Omental fat pad (tissue), 4 donors: ENCODE measurements around the gene FOXI1. TPM values are rescaled to one million over a fixed set of nuclear protein-coding genes. Genes with fewer than 3 reads are reported as not detected.

Source experiments
- ATAC-seq: fragments of 150-250 bp; one replicate; pipeline ENCODE4 v1.9.1; 2016; ENCODE audit warnings: mild to moderate bottlenecking, moderate library complexity; ENCODE audit not compliant: low FRiP score
- DNase-seq: peaks from one replicate; pipeline ENCODE4 v3.0.0-alpha.2; 2019; ENCODE audit warnings: low spot score
- CTCF ChIP-seq, 3 donors: fragments of 450-650 bp; IDR thresholded peaks; one replicate each; pipeline ENCODE4 v1.5.1; 2016 to 2017; ENCODE audit warnings: antibody characterized with exemption in 3 of 3, mild to moderate bottlenecking in 3 of 3, moderate library complexity in 2 of 3
- total RNA-seq, 4 donors: library from RNA; depleted of rRNA; stranded (reverse); fragments of >200 nt; gene quantifications; one replicate each; pipeline ENCODE4 v1.1.0, GENCODE V29; 2016

FOXI1 gene
- total RNA-seq, 4 donors from 2014 or later = not detected

- TF ChIP-seq CTCF (IDR thresholded peaks at IDR 0.05) = no peak
- ATAC-seq = no peak
- no peak for DNase-seq
Measured at GRCh38 chr5:170143710-170144109, 38.0 kb downstream of the FOXI1 start.

GRCh38 chr5:170144286-170145023 is 38.8 kb downstream of the FOXI1 start:
- ATAC-seq (no peak), DNase-seq (no peak)
- TF ChIP-seq CTCF (IDR thresholded peaks at IDR 0.05) = no peak

GRCh38 chr5:170145462-170145861 is 39.8 kb downstream of the FOXI1 start:
- TF ChIP-seq CTCF (IDR thresholded peaks at IDR 0.05) = no peak
- ATAC-seq = no peak
- no peak for DNase-seq

- TF ChIP-seq CTCF (IDR thresholded peaks at IDR 0.05) = no peak
- no peak for ATAC-seq
- DNase-seq = no peak
Measured at GRCh38 chr5:170147051-170147752, 41.5 kb downstream of the FOXI1 start.

GRCh38 chr5:170147753-170148264 is 42.1 kb downstream of the FOXI1 start:
- no peak for DNase-seq
- ATAC-seq = no peak
- no peak for TF ChIP-seq CTCF (IDR thresholded peaks at IDR 0.05)

- ATAC-seq (no peak), DNase-seq (no peak)
- no peak for TF ChIP-seq CTCF (IDR thresholded peaks at IDR 0.05)
Measured at GRCh38 chr5:170148430-170149205, 42.9 kb downstream of the FOXI1 start.
